OCI-LY1 (cell line): Measurements from ENCODE around the gene MEPCE.

Experiments used
- EZH2 ChIP-seq: fragments of 200-600 bp; sonication (generic), shearing (Covaris generic); IDR thresholded peaks from 2 replicates; pipeline ENCODE4 v1.8.0; 2017; ENCODE audit warnings: borderline replicate concordance, mixed run types, mild to moderate bottlenecking, antibody characterized with exemption, low read length, moderate library complexity, mixed read lengths
- TF ChIP-seq, protein P1 (sequence below): fragments of 200-600 bp; sonication (generic), shearing (Covaris generic); IDR thresholded peaks from 2 replicates; pipeline ENCODE4 v1.5.1; 2017; ENCODE audit warnings: mild to moderate bottlenecking, antibody characterized with exemption, low read length, moderate library complexity, mixed read lengths

DNA sequence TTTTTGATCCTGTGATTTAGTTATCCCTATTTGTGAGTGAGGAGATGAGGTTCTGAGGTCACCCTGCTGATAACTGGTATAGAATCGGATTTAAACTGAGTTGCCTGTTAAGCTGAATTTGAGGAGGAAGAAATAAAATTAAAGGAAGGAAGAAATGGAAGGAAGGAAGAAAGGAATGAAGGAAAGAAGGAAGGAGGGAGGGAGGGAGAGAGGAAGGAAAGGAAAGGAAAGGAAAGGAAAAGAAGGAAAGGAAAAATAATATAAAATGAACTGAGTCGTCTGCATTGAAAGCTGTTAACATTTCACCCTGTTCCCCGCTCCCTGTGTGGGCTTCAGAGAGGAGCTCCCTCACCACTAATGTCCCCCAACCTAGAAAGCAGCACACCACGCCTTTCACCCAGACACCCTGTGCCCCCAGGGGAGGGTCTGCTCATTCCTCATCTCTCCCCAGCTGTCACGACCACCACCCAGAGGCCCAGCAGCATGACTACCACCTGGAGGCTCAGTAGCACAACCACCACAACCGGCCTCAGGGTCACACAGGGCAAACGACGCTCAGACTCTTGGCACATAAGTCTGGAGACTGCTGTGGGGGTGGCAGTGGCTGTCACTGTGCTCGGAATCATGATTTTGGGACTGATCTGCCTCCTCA is 40.1 kb upstream of the MEPCE start:
- TF ChIP-seq, protein P1, sequence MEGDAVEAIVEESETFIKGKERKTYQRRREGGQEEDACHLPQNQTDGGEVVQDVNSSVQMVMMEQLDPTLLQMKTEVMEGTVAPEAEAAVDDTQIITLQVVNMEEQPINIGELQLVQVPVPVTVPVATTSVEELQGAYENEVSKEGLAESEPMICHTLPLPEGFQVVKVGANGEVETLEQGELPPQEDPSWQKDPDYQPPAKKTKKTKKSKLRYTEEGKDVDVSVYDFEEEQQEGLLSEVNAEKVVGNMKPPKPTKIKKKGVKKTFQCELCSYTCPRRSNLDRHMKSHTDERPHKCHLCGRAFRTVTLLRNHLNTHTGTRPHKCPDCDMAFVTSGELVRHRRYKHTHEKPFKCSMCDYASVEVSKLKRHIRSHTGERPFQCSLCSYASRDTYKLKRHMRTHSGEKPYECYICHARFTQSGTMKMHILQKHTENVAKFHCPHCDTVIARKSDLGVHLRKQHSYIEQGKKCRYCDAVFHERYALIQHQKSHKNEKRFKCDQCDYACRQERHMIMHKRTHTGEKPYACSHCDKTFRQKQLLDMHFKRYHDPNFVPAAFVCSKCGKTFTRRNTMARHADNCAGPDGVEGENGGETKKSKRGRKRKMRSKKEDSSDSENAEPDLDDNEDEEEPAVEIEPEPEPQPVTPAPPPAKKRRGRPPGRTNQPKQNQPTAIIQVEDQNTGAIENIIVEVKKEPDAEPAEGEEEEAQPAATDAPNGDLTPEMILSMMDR = no peak
- TF ChIP-seq EZH2 = no peak
